HepG2 (cell line): ENCODE measurements around the gene TMA7B. TPM values are rescaled to one million over a fixed set of nuclear protein-coding genes. Genes with fewer than 3 reads are reported as not detected.

Experiments
- ATAC-seq: fragments of 200-7000 bp; cut with Tn5 transposase; 3 replicates; pipeline ENCODE4 v1.9.1; 2020; ENCODE audit warnings: mild to moderate bottlenecking, moderate library complexity
- BruUV-seq: library from RNA; stranded (reverse); fragments of 400-500 nt; replicated peaks from 2 replicates; lab custom pipeline; 2021; lab: Mats Ljungman, UMichigan
- CTCF ChIA-PET: fragments of 300-600 bp; formaldehyde crosslinking; extraction: SDS; loops from one replicate; lab custom pipeline; 2021; ENCODE audit warnings: low total read pairs, inconsistent platforms, low intra/inter-chr PET ratio; lab: Yijun Ruan, JAX
- POLR2A ChIA-PET: fragments of 350-600 bp; sonication (Branson Sonifier 250); formaldehyde crosslinking; loops from one replicate; lab custom pipeline; 2020; ENCODE audit warnings: antibody characterized with exemption, inconsistent platforms; lab: Yijun Ruan, JAX
- DNase-seq: peaks from one replicate; pipeline ENCODE4 v3.0.0-alpha.2; 2015; ENCODE audit warnings: low spot score
- FAIRE-seq: peaks from 3 replicates; lab custom pipeline; 2011; peaks lifted over from hg19 to GRCh38; lab: Jason Lieb, UNC
- H2AFZ ChIP-seq: one replicate; pipeline ENCODE4 v1.6.1; 2011; ENCODE audit warnings: low read length, inconsistent platforms
- H3K27ac ChIP-seq: fragments of 300-600 bp; 3 replicates; pipeline ENCODE4 v1.8.0; 2011; ENCODE audit warnings: mixed run types, mild to moderate bottlenecking, mixed read lengths, low read length, inconsistent platforms; ENCODE audit not compliant: insufficient read depth; ENCODE audit errors: extremely low read length
- H3K27me3 ChIP-seq, 2 experiments: fragments of 200-600 bp in 1 of 2; 2 replicates in 1 of 2; 3 replicates in 1 of 2; pipeline versions ENCODE4 v1.6.0 to v1.8.0; 2011; ENCODE audit warnings: low read length in 2 of 2, mild to moderate bottlenecking in 2 of 2, moderate library complexity in 2 of 2, inconsistent platforms in 1 of 2; ENCODE audit not compliant: insufficient read depth in 2 of 2, control insufficient read depth in 1 of 2
- H3K36me3 ChIP-seq, 2 experiments: fragments of 200-600 bp in 1 of 2; replicated peaks in 1 of 2; 2 replicates in 1 of 2; 3 replicates in 1 of 2; pipeline versions ENCODE4 v1.5.1 to v1.8.0; 2011; ENCODE audit warnings: low read length in 2 of 2, inconsistent platforms in 1 of 2; ENCODE audit not compliant: insufficient read depth in 2 of 2, control insufficient read depth in 1 of 2
- H3K4me1 ChIP-seq: 2 replicates; pipeline ENCODE4 v1.5.1; 2012; ENCODE audit warnings: low read length, inconsistent platforms; ENCODE audit not compliant: insufficient read depth
- H3K4me2 ChIP-seq: 2 replicates; pipeline ENCODE4 v1.6.0; 2011; ENCODE audit warnings: low read depth, low read length, inconsistent platforms
- H3K4me3 ChIP-seq, 3 experiments: fragments of 200-600 bp in 1 of 3; sonication (generic), shearing (Covaris generic) in 1 of 3; replicated peaks in 1 of 3; 2 replicates each; pipeline ENCODE4 v1.5.1; 2011 to 2016; ENCODE audit warnings: low read length in 3 of 3, inconsistent platforms in 2 of 3, low read depth in 2 of 3, mild to moderate bottlenecking in 2 of 3, control low read depth in 1 of 3, mixed read lengths in 1 of 3; ENCODE audit not compliant: insufficient read depth in 1 of 3
- H3K79me2 ChIP-seq: one replicate; pipeline ENCODE4 v1.6.1; 2011; ENCODE audit warnings: low read length, inconsistent platforms; ENCODE audit not compliant: insufficient read depth
- H3K9ac ChIP-seq: 2 replicates; pipeline ENCODE4 v1.6.0; 2011; ENCODE audit warnings: mild to moderate bottlenecking, low read depth, low read length, inconsistent platforms; ENCODE audit not compliant: insufficient read depth
- H3K9me3 ChIP-seq: 2 replicates; pipeline ENCODE4 v1.5.1; 2012; ENCODE audit warnings: mild to moderate bottlenecking, low read length
- H4K20me1 ChIP-seq: 2 replicates; pipeline ENCODE4 v1.6.0; 2011; ENCODE audit warnings: inconsistent platforms, mild to moderate bottlenecking, low read length, moderate library complexity; ENCODE audit not compliant: insufficient read depth
- ARID2 ChIP-seq: sonication (generic); formaldehyde crosslinking; IDR thresholded peaks from 2 replicates; pipeline ENCODE4 v1.8.1; 2022; ENCODE audit warnings: mild to moderate bottlenecking, missing genetic modification reagents, borderline replicate concordance
- ATF7 ChIP-seq, 2 experiments: fragments of 450-650 bp in 1 of 2; sonication (generic) in 1 of 2; formaldehyde crosslinking in 1 of 2; IDR thresholded peaks; 2 replicates each; pipeline versions ENCODE4 v1.4.0 to v1.6.1; 2016 to 2020; ENCODE audit warnings: antibody characterized with exemption in 1 of 2, mild to moderate bottlenecking in 1 of 2, missing genetic modification reagents in 1 of 2
- ATF7-NPFF ChIP-seq: sonication (generic); formaldehyde crosslinking; IDR thresholded peaks from 2 replicates; pipeline ENCODE4 v1.8.1; 2023; ENCODE audit warnings: mild to moderate bottlenecking, low read depth, missing genetic modification reagents, moderate library complexity
- KDM4B ChIP-seq: sonication (generic); formaldehyde crosslinking; IDR thresholded peaks from 2 replicates; pipeline ENCODE4 v1.4.0; 2020; ENCODE audit warnings: missing genetic modification reagents
- PHF20 ChIP-seq: sonication (generic); formaldehyde crosslinking; IDR thresholded peaks from 2 replicates; pipeline ENCODE4 v1.5.0; 2020; ENCODE audit warnings: mild to moderate bottlenecking, missing genetic modification reagents
- PHF8 ChIP-seq: sonication (generic); formaldehyde crosslinking; IDR thresholded peaks from 2 replicates; pipeline ENCODE4 v1.5.0; 2020; ENCODE audit warnings: missing genetic modification reagents
- PTBP1 ChIP-seq: fragments of 200-400 bp; formaldehyde crosslinking; IDR thresholded peaks from 2 replicates; pipeline ENCODE4 v1.6.1; 2018; ENCODE audit warnings: low read length, low read depth; ENCODE audit not compliant: poor library complexity, severe bottlenecking
- RFX3 ChIP-seq: IDR thresholded peaks from 2 replicates; pipeline ENCODE4 v1.6.1; 2016; ENCODE audit warnings: missing biosample characterization, missing genetic modification reagents
- WIZ ChIP-seq: sonication (generic); formaldehyde crosslinking; IDR thresholded peaks from 2 replicates; pipeline ENCODE4 v1.5.1; 2020; ENCODE audit warnings: mild to moderate bottlenecking, missing genetic modification reagents
- ZNF569 ChIP-seq: sonication (generic); formaldehyde crosslinking; IDR thresholded peaks from 2 replicates; pipeline ENCODE4 v1.5.0; 2020; ENCODE audit warnings: mild to moderate bottlenecking, missing genetic modification reagents, moderate library complexity, borderline replicate concordance
- ZNF75D ChIP-seq: sonication (generic); formaldehyde crosslinking; IDR thresholded peaks from 2 replicates; pipeline ENCODE4 v1.8.1; 2023; ENCODE audit warnings: missing genetic modification reagents, mild to moderate bottlenecking, borderline replicate concordance
- ZNF816 ChIP-seq: sonication (generic); formaldehyde crosslinking; IDR thresholded peaks from 2 replicates; pipeline ENCODE4 v1.8.0; 2022; ENCODE audit warnings: missing genetic modification reagents, mild to moderate bottlenecking, borderline replicate concordance
- WGBS: methylation state at CpG from one replicate; pipeline ENCODE4 v1.1.6; 2017; ENCODE audit warnings: low lambda C conversion rate; 5-methylcytosine and 5-hydroxymethylcytosine counted together
- in situ Hi-C: cut with HindIII; loops from 2 replicates; pipeline ENCODE4 v1.10.0; 2017; ENCODE audit warnings: low pct_unique_long_range_greater_than_20kb; ENCODE audit not compliant: extremely low pct_ligation_motif_present
- intact Hi-C: fragments of 100-400 bp; cut with micrococcal nuclease; formaldehyde crosslinking; loops from one replicate; pipeline ENCODE4 v1.10.0; 2022; ENCODE audit not compliant: unreplicated experiment
- polyA plus RNA-seq, 8 experiments: library from polyadenylated mRNA; depleted of rRNA in 3 of 8; stranded (reverse) in 7 of 8; unstranded in 1 of 8; fragments of >200 nt; fragmentation: Illumina TruSeq in 4 of 8; extraction: Trizol in 4 of 8; gene quantifications; 2 replicates each; pipeline versions ENCODE4 v1.2.1 to v1.2.3, GENCODE V29; 2011 to 2016; ENCODE audit warnings: low read depth in 4 of 8, missing spikeins in 1 of 8, mixed read lengths in 1 of 8; ENCODE audit not compliant: insufficient read depth in 1 of 8
- total RNA-seq, 5 experiments: library from RNA; depleted of rRNA; stranded (reverse); fragments of >200 nt; fragmentation: Illumina TruSeq; extraction: Trizol; gene quantifications; 2 replicates each; pipeline ENCODE4 v1.2.3, GENCODE V29; 2016; ENCODE audit warnings: low read depth in 1 of 5
- TF ChIP-seq, protein P1 (sequence below): sonication (generic); formaldehyde crosslinking; IDR thresholded peaks from 2 replicates; pipeline ENCODE4 v1.5.0; 2020; ENCODE audit warnings: mild to moderate bottlenecking, missing genetic modification reagents, moderate library complexity
- TF ChIP-seq, protein P2 (sequence below): sonication (generic); formaldehyde crosslinking; IDR thresholded peaks from 2 replicates; pipeline ENCODE4 v1.4.0; 2020; ENCODE audit warnings: mild to moderate bottlenecking, missing genetic modification reagents, borderline replicate concordance
- TF ChIP-seq, protein P3 (sequence below): sonication (generic); formaldehyde crosslinking; IDR thresholded peaks from 2 replicates; pipeline ENCODE4 v1.4.0; 2020; ENCODE audit warnings: missing genetic modification reagents; ENCODE audit errors: not compliant biosample characterization

TMA7B gene
- total and polyA plus RNA-seq, 2 of the 13 experiments (the other 11 are each of a cell fraction or from before 2014, with no cell fraction given): not detected

DNA sequence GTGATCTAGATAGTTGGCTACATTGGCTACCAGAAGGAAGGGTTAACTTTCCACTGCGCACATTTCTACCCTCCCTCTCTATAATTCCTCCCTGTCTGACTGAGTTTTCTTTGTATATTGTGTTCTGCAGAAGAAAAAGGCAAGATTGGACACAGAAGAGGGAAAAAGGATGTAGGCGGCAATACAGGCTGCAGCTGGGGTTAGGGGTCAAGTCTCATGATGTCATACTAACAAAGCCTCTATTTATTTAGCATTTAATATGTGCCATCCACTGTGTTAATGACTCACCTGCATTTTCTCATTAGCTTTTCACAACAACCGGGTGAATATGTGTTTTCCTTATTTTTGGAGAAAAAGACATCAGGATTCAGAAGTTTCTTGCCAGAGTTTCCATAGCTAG, 36.5 kb downstream of the TMA7B start:
- TF ChIP-seq WIZ (CRISPR knock-in tag) (no peak), ZNF816 (CRISPR knock-in tag) (no peak), ATF7 (IDR thresholded peaks at IDR 0.05) (0 out of 2 replicates have a peak, but pooled peaks have one; percentile 30), ATF7 (CRISPR knock-in tag; IDR thresholded peaks at IDR 0.05) (no peak)
- CTCF ChIA-PET: no interaction called here
- DNase-seq (no peak), FAIRE-seq (no peak), ATAC-seq (no peak)
- Histone ChIP-seq H3K9ac (no peak overlapping the region), H3K36me3 (no peaks in the 10 kb centered on the region), H3K79me2 (no peaks in the 10 kb centered on the region), H3K9me3 (no peaks in the 10 kb centered on the region), H3K4me1 (peaks cover 50% of the 10 kb centered on the region), H3K27ac (no peak overlapping the region), H3K4me2 (no peak overlapping the region), H4K20me1 (no peaks in the 10 kb centered on the region), H3K4me3 (no peak overlapping the region), H3K27me3 (peaks cover 2 to 26% of the 10 kb centered on the region in 2 experiments; a peak in 2 of 5 replicates), H2AFZ (no peak overlapping the region)
- WGBS: 16% methylated on average over 3 of the region's 3 CpGs
- no TSS peak for BruUV-seq
- in situ Hi-C loops: no loop called here
- POLR2A ChIA-PET: no interaction called here
- intact Hi-C loops: no loop called here

GRCh38 chr22:39997421-39997820, 37.2 kb downstream of the TMA7B start:
- ATAC-seq (no peak), FAIRE-seq (no peak), DNase-seq (no peak)
- Histone ChIP-seq H3K4me1 (peaks cover 53% of the 10 kb centered on the region), H3K79me2 (no peaks in the 10 kb centered on the region), H3K36me3 (no peaks in the 10 kb centered on the region), H3K27me3 (peaks cover 3 to 26% of the 10 kb centered on the region in 2 experiments; a peak in 3 of 5 replicates), H3K9me3 (no peaks in the 10 kb centered on the region), H3K9ac (no peak overlapping the region), H3K4me2 (no peak overlapping the region), H4K20me1 (no peaks in the 10 kb centered on the region), H2AFZ (no peak overlapping the region), H3K4me3 (no peak overlapping the region), H3K27ac (no peak overlapping the region)
- CTCF ChIA-PET: no interaction called here
- intact Hi-C loops (no loop called here), in situ Hi-C loops (no loop called here)
- 56% methylated on average over 3 of the region's 3 CpGs for WGBS
- no TSS peak for BruUV-seq
- POLR2A ChIA-PET: no interaction called here
- TF ChIP-seq PHF8 (CRISPR knock-in tag): no peak
- TF ChIP-seq, protein P1, sequence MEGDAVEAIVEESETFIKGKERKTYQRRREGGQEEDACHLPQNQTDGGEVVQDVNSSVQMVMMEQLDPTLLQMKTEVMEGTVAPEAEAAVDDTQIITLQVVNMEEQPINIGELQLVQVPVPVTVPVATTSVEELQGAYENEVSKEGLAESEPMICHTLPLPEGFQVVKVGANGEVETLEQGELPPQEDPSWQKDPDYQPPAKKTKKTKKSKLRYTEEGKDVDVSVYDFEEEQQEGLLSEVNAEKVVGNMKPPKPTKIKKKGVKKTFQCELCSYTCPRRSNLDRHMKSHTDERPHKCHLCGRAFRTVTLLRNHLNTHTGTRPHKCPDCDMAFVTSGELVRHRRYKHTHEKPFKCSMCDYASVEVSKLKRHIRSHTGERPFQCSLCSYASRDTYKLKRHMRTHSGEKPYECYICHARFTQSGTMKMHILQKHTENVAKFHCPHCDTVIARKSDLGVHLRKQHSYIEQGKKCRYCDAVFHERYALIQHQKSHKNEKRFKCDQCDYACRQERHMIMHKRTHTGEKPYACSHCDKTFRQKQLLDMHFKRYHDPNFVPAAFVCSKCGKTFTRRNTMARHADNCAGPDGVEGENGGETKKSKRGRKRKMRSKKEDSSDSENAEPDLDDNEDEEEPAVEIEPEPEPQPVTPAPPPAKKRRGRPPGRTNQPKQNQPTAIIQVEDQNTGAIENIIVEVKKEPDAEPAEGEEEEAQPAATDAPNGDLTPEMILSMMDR (CRISPR knock-in tag): no peak
- TF ChIP-seq ZNF75D: no peak
- no peak for TF ChIP-seq ARID2
- TF ChIP-seq ATF7-NPFF: no peak
- TF ChIP-seq, protein P2, sequence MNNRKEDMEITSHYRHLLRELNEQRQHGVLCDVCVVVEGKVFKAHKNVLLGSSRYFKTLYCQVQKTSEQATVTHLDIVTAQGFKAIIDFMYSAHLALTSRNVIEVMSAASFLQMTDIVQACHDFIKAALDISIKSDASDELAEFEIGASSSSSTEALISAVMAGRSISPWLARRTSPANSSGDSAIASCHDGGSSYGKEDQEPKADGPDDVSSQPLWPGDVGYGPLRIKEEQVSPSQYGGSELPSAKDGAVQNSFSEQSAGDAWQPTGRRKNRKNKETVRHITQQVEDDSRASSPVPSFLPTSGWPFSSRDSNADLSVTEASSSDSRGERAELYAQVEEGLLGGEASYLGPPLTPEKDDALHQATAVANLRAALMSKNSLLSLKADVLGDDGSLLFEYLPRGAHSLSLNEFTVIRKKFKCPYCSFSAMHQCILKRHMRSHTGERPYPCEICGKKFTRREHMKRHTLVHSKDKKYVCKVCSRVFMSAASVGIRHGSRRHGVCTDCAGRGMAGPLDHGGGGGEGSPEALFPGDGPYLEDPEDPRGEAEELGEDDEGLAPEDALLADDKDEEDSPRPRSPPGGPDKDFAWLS (CRISPR knock-in tag): no peak
- no peak for TF ChIP-seq KDM4B (CRISPR knock-in tag)
- TF ChIP-seq PTBP1: no peak
- no peak for TF ChIP-seq PHF20 (CRISPR knock-in tag)
- TF ChIP-seq ZNF569 (CRISPR knock-in tag): no peak
- TF ChIP-seq, protein P3, sequence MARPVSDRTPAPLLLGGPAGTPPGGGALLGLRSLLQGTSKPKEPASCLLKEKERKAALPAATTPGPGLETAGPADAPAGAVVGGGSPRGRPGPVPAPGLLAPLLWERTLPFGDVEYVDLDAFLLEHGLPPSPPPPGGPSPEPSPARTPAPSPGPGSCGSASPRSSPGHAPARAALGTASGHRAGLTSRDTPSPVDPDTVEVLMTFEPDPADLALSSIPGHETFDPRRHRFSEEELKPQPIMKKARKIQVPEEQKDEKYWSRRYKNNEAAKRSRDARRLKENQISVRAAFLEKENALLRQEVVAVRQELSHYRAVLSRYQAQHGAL (CRISPR knock-in tag): no peak
- TF ChIP-seq RFX3 (CRISPR knock-in tag): no peak
